ENCODE results near the gene TPRG1L.
A peak's percentile ranks its signal among the peaks of the same experiment; 100 is the strongest.
"Not testable (repeated sequence)": the region's sequence is repeated elsewhere in the genome, so short reads cannot be mapped to it uniquely, and the experiment has no call there.

The TPRG1L gene

DNA sequence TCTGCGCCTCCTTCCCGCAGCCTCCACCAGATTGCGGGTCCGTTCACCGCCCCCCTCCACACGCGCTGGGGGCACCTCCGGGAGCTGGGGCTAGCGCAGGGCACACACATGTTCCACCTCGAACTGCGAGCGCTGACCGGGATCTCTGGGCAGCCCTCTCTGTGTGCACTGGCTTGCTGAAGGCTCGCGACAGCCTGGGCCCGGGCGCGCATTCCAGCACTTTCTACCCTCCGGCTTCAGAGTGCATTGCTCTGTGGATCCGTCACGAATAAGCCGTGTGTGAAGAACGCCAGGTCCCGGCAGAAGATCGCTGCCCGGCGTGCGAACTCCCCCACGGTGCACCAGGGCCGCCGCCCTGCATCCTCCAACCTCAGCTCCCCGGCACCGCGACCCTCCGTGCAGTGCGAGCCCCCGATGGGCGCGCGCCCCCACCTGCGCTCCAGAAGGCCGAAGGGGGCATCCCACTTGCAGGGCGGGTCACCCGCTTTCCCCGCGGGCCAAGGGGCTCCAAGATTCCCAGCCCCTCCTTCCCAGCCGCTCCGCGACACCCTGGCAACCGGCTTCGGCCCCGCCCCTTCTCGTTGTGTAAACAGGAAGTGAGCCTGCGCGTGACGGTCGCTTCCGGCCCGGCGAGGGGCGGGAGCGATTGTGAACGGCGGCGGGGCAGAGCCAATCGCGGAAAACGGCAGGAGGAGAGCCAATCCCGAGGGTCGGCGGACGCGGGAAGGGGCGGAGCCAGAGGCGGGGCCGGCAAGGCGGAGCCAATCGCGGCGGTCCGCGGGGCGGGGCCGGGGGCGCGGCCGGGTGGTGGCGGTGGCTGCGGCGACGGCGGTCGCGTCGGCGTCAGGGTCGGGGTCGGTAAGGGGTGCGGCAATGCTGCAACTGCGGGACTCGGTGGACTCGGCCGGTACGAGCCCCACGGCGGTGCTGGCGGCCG lies at the start of gene TPRG1L:
Gene TPRG1L, plus strand, starts transcription at position 816 of the 937 bp plus-strand sequence. Its CDS starts 58 bp downstream, at position 874.
- peak; percentile 95 to 96 for DNase-seq (ENCODE audit: extremely low read depth in 1 of 2, low read depth in 1 of 2)

DNA sequence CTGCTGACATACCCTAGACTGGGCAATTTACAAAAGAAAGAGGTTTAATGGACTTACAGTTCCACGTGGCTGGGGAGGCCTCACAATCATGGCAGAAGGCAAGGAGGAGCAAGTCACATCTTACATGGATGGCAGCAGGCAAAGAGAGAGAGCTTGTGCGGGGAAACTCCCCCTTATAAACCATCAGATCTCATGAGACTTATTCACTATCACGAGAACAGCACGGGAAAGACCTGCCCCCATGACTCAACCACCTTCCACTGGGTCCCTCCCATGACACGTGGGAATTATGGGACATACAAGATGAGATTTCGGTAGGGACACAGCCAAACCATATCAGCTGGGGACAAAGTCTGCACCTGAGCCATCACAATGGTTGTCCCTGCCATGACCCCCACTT lies 49.3 kb upstream of the TPRG1L start:
- DNase-seq (ENCODE audit: extremely low read depth in 1 of 2, low read depth in 1 of 2), result not testable (repeated sequence)

GRCh38 chr1:3575993-3576392 lies 48.8 kb upstream of the TPRG1L start:
- no peak for DNase-seq (ENCODE audit: extremely low read depth in 1 of 2, low read depth in 1 of 2)

GRCh38 chr1:3577300-3577699 lies 47.5 kb upstream of the TPRG1L start:
- no peak for DNase-seq (ENCODE audit: extremely low read depth in 1 of 2, low read depth in 1 of 2)

GRCh38 chr1:3577711-3578432 lies 46.9 kb upstream of the TPRG1L start:
- DNase-seq (ENCODE audit: extremely low read depth in 1 of 2, low read depth in 1 of 2), result no peak

- no peak for DNase-seq (ENCODE audit: extremely low read depth in 1 of 2, low read depth in 1 of 2)
Observed at GRCh38 chr1:3578433-3578805, 46.4 kb upstream of the TPRG1L start.

DNA sequence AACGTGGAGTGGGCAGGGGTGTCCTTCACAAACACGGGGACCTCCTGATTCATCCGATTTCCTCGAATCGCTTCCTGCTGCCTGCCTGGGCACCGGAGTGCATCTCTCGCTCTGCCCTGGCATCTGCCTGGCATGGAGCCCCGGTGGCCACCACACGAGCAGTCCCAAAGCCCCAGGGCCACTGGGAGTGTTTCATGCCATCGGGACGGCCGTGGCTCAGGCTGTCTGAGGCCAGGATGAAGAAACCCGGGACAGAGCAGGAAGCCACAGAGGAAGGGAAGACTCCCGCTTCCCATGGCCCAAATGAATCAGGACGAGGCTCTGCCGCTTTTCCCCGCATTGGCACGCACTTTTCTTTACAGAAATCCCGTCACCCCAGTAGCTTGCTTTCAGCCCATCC lies 45.9 kb upstream of the TPRG1L start:
- no peak for DNase-seq (ENCODE audit: extremely low read depth in 1 of 2, low read depth in 1 of 2)

DNA sequence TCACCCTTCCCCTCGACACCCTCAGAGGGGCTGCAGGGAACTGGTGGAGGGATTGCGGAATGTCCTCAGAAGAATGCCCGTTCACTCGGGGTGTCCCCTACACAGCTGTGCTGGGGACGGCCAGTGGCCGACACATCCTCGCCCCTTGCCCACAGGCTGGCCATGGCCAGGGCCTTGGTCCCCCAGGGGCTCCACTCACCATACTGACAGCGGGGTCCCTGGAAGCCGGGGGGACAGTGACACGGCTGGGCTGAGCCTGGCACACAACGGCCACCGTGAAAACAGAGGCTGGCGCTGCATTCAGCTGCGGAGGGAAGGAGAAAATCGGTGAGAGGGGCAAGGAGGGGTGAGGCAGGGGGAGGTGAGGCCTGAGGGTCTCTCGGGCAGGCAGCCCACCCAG lies 45.2 kb upstream of the TPRG1L start:
- DNase-seq (ENCODE audit: extremely low read depth in 1 of 2, low read depth in 1 of 2), result no peak

DNA sequence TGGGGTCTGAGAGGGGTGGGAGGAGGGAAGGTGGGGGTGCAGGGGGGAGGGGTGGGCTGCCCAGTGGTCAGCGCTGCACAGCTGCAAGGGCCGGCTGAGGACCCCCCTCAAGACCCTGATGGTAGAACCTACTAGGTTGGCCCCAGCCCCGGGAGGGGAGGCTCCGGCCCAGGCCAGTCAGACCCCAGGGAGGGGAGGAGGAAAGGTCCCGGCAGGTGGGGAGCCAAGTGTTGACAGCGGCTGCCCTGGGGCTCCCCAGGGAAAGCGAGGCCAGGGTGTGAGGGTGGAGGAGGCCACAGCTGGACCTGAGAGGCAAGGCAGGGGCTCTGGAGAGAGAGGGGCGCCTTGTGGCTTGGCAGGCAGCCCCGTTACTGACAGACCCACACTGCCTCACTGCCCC lies 44.6 kb upstream of the TPRG1L start:
- no peak for DNase-seq (ENCODE audit: extremely low read depth in 1 of 2, low read depth in 1 of 2)

DNA sequence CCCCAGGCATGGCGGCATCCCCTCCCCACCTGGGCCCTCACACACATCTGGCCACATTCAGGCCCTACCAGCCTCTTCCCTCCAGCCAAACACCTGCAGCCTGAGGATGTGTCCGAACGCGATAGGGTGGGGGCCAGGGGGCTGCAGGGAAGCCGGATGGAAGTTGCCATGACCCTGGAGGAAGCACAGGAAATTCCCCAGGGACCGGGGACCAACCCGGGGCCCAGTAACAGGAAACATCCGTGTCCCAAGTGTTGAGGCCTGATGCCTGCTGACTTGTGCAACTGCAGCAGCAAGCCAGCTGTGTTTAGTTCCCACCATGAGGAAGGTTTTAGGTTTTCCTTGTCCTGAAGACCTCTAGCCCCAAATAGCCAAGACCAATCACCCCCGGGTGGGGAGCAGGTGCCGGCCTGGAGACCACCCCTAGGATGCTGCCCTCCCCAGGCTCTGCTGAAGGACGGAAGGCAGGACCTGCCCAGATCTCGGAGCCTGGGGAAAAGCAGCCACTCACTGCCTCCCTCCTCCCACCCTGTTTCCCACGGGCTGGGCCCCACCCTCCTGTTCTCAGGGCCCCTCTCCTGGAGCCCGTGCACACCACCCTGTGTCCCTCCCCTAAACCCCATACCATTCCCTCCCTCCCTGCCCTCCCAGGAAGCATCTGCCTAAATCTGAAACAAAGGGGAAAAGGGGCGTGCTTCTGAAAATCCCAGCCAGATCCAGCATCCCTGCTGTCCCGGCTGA lies 43.3 kb upstream of the TPRG1L start:
- no peak for DNase-seq (ENCODE audit: extremely low read depth in 1 of 2, low read depth in 1 of 2)

DNA sequence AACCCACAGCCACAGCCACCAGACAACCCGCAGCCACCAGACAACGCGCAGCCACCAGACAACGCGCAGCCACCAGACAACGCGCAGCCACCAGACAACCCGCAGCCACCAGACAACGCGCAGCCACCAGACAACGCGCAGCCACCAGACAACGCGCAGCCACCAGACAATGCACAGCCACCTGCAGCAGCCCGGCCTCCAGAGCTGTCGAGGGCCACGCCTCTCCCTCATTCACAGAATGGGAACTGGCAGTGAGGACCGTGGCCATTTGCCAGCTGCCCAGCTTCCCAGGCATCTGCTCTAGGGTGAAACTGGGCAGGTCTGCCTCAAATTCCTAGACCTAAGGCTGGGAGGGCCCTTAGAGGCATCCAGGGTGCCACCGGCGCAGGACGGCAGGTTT lies 41.1 kb upstream of the TPRG1L start:
- DNase-seq (ENCODE audit: extremely low read depth in 1 of 2, low read depth in 1 of 2), result not testable (repeated sequence)

- DNase-seq (ENCODE audit: extremely low read depth in 1 of 2, low read depth in 1 of 2), result no peak
Observed at GRCh38 chr1:3584915-3585314, 39.9 kb upstream of the TPRG1L start.

GRCh38 chr1:3585353-3585868 lies 39.4 kb upstream of the TPRG1L start:
- DNase-seq (ENCODE audit: extremely low read depth in 1 of 2, low read depth in 1 of 2), result not testable (repeated sequence)

DNA sequence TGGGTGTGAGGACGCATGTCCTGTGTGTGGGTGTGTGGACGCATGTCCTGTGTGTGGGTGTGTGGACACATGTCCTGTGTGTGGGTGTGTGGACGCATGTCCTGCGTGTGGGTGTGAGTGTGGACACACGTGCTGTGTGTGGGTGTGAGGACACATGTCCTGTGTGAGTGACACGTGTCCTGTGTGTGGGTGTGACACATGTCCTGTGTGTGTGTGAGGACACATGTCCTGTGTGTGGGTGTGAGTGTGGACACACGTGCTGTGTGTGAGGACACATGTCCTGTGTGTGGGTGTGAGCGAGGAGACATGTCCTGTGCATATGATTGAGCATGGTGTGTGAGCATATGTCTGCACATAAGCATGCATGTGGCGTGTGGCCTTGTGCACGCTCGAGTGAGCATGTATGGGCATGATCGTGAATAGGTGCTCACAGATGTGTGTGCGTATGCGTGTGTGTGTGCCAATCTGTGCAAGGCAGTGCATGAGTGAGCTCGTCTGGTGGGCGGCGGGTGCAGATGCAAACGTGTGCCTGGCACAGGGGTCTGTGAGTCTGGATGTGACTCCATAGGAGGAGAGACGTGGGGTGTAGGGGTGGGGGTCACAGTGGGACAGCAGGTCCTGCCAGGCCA lies 38.8 kb upstream of the TPRG1L start:
- no peak for DNase-seq (ENCODE audit: extremely low read depth in 1 of 2, low read depth in 1 of 2)

DNA sequence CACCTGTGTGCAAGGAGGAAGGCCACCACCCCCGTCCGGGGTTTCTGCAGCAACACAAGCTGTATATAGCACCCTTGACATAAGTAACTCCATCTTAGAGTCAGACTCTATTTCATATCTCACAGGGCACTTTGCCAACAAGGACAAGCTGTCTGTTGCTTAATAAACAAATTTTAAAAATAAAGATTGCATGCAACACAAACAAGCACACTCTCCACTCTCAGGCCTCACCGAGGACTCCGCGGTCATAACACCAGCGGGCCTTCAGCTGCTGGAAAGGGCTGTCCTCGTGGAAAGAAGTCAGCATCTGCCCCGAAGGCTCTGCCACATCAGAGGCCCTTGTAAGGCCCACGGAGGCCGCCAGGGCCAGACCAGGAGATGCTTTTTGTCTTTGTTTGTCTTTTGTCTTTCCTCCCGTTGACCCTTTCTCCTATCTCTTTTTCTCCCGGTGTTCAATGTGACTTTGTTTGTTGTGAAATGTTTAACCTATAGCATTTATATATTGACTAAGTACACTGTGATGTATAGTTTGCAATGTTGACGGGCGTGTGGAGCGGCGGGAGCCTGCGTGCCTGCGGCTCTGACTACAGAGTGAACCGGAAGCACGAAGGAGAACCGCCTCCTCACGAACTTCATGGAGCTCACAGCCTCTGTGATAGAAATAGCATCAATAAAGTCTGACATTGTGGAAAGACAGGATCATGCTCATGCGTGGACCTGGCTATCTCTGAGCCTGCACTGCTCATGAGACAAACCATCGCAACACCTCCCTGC lies 37.6 kb upstream of the TPRG1L start:
- DNase-seq (ENCODE audit: extremely low read depth in 1 of 2, low read depth in 1 of 2), result no peak

GRCh38 chr1:3588395-3588794 lies 36.4 kb upstream of the TPRG1L start:
- no peak for DNase-seq (ENCODE audit: extremely low read depth in 1 of 2, low read depth in 1 of 2)

GRCh38 chr1:3590139-3590763 lies 34.6 kb upstream of the TPRG1L start:
- no peak for DNase-seq (ENCODE audit: extremely low read depth in 1 of 2, low read depth in 1 of 2)

GRCh38 chr1:3590951-3591865 lies 33.6 kb upstream of the TPRG1L start:
- DNase-seq (ENCODE audit: extremely low read depth in 1 of 2, low read depth in 1 of 2), result no peak
